C4-2B (cell line): ENCODE results near the gene P4HTM.

Experiments used
- H3K27ac ChIP-seq: fragments of 450-650 bp; 2 replicates; pipeline ENCODE4 v1.5.1; 2017
- CTCF ChIP-seq: fragments of 450-650 bp; conservative IDR thresholded peaks from 2 replicates; pipeline ENCODE4 v1.5.1; 2017; ENCODE audit warnings: mild to moderate bottlenecking
- ZFX ChIP-seq: fragments of 450-650 bp; IDR thresholded peaks from 2 replicates; pipeline ENCODE4 v1.6.1; 2017

The P4HTM gene

GRCh38 chr3:49032646-49033304, 42.7 kb downstream of the P4HTM start:
- TF ChIP-seq ZFX = no peak
- no peak for TF ChIP-seq CTCF
- H3K27ac ChIP-seq = no peak overlapping the region

- no peak overlapping the region for H3K27ac ChIP-seq
- no peak for TF ChIP-seq CTCF
- no peak for TF ChIP-seq ZFX
These were observed 44.6 kb downstream of the P4HTM start for GRCh38 chr3:49034650-49035049.

GRCh38 chr3:49035281-49035680, 45.2 kb downstream of the P4HTM start:
- no peak overlapping the region for H3K27ac ChIP-seq
- TF ChIP-seq CTCF (no peak), ZFX (no peak)

GRCh38 chr3:49053543-49053942, 63.5 kb downstream of the P4HTM start:
- TF ChIP-seq CTCF (no peak), ZFX (no peak)
- no peak overlapping the region for H3K27ac ChIP-seq

GRCh38 chr3:49054344-49054862, 64.4 kb downstream of the P4HTM start:
- no peak overlapping the region for H3K27ac ChIP-seq
- TF ChIP-seq CTCF (no peak), ZFX (no peak)
